Measurements from ENCODE around the gene RETREG1.
"Not testable (repeated sequence)": the region's sequence is repeated elsewhere in the genome, so short reads cannot be mapped to it uniquely, and the experiment has no call there.

Gene RETREG1

DNA sequence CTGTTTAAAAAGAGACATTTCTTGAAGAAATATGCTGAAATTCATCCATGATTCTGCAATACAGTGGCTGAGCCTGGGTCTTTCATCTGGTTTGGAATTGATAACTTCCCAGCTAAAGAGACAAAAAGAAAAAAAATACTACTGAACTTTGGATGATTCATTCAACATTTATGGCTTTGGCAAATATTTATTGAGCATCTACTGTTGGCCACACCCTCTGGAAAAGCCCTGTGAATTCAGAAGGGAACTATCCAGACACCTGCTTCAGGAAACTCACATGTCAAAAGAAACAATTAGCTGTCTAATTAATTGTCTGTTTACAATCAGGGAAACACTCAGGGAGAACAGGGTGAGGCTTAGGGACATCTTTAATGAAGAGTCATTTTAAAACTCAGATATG, 133.4 kb downstream of the RETREG1 start:
- DNase-seq = peak; percentile 96

DNA sequence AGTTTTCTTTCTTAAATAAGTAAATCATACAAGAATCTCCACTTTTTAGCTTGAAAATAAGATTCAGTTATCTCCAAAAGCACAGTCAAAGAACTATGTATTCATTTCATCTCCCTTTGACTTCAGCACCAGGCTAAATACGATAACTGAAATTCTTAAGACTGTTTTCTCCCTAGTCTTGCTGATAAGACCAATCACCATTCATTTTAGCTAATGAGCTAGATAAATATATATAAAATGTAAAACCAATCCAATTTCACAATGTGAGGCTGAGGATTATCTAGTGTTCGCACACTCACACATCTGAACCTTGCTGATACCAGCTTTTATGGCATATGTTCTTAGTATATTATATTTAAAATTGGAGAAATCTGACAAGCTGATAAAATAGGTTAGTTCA, 133.9 kb downstream of the RETREG1 start:
- no peak for DNase-seq

DNA sequence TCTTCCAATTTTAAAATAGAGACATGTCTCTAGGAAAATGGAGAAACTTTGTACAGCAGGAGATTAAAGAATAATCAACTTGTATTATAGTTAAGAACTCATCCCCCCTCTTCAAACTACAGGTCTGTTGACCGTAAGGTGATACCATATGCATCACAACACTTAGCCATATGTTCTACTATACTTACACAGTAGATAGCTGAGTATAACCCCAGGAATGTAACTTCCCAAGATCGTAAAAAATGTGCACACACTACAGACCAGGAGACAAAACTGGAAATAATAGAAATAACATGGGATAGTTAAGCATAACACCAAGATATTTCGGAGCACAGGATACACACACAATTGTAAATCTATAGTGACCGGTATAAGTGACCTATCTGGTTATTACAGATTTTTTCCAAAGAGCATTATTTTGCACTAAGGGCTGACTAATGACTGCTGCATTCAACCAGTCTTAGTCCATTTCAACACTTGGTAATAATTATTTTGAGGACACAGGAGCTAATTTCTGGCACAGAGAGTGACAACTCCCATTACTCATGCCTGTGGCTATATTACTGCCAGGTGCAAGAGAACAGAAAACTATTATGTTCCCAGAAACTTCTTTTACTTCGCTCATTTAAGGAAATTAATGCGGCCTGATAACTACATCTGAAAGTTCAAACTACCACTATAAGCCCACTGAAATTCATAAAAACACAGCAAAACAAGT, 135.8 kb downstream of the RETREG1 start:
- DNase-seq = peak; percentile 45

DNA sequence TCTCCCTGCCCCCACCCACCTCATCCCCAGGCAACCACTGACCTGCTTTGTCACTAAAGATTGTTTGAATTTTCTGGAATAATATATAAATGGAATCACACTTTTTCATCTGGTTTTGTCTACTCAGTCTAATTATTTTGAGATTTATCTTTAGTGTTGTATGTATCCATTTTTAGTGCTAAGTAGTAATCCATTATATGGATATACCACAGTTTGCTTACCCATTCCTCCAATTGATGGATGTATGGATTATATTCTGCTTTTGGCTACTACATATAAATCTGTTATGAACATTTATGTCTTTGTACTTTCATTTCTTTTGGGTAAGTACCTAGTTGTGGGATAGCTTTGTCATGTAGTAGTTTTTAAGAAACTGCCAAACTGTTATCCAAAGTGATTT, 136.7 kb downstream of the RETREG1 start:
- DNase-seq = no peak

DNA sequence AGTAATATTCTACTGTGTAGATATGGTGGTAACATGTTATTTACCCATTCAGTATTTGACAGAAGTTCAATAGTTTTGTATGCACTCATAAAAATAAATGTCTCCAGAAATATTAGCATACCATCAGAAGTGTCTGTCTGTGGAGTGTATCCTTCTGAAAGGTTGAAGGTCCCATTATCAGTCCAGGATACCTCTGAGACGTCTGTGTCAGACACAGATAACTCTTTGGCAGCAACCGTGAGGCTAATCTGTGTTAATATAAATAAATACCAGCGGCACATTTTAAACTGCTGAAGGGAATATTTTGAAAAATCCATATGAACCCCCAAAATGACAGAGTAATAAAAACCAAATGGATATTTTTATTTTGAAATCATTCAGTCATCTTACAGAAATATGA, 139.3 kb downstream of the RETREG1 start:
- DNase-seq = no peak

DNA sequence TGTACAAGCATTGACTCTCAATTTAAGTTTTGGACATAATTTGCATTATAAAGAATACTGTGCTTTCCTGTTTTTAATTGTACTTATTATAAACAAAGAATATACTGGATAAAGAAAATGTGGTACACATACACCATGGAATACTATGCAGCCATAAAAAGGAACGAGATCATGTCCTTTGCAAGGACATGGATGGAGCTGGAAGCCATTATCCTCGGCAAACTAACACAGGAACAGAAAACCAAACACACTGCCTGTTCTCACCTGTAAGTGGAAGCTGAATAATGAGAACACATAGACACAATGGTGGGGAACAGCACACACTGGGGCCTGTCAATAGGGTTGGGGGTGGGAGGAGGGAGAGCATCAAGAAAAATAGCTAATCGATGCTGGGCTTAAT, 140.4 kb downstream of the RETREG1 start:
- DNase-seq = not testable (repeated sequence)

DNA sequence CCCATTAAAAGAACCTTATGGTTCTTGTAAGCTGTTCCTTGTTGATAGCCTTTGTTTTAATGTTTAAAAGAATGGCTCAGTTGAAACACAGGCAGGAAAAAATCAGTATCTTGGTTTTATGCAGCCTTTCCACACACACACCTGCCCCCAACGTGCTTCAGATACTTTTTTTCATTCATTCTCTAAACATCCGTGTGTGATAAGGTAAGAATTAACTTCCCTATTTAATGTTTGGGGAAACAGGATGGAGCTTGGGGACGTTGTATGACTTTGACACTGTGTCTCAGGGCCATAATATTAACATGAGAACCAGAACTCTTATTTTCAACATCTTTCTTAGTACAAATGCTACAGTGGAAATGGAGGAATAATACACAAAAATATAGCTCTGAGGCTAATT, 145.4 kb downstream of the RETREG1 start:
- no peak for DNase-seq

DNA sequence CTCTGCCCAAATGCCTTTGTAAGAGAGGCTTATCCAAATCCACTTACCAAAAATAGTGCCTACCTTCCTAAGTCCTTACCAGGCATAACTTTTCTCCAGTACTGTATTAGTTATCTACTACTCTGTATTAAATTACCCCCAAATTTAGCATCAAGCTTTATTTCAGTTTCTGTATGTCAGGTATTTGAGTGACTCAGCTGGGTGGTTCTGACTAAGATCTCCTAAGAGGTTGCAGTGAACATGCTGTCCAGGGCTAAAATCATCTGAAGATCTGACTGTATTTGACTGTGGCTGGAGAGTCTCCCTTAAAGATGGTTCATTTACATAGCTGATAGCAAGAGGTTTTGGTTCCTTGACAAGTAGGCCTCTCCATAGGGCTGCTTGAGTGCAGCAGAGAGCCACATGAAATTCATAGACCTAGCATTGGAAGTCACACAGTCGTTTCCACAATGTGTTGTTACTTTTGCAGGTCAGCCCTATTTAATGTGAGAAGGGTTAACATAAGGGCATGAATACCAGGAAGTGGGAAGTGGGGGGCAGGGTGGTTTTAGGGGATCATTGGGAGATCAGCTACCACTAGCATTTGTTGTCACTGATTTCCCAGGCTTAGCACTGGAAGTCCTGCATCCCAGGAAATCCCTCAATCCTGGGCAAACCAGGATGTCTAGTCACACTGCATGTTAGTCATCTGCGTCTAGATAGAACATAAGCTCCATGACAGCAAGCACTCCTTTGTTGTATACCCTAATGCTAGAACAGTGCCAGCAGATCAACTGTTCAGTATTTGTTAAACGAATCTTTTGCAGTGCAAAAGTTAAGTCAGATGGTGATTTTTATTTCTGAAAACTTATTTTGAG, 149.2 kb downstream of the RETREG1 start:
- no peak for DNase-seq

DNA sequence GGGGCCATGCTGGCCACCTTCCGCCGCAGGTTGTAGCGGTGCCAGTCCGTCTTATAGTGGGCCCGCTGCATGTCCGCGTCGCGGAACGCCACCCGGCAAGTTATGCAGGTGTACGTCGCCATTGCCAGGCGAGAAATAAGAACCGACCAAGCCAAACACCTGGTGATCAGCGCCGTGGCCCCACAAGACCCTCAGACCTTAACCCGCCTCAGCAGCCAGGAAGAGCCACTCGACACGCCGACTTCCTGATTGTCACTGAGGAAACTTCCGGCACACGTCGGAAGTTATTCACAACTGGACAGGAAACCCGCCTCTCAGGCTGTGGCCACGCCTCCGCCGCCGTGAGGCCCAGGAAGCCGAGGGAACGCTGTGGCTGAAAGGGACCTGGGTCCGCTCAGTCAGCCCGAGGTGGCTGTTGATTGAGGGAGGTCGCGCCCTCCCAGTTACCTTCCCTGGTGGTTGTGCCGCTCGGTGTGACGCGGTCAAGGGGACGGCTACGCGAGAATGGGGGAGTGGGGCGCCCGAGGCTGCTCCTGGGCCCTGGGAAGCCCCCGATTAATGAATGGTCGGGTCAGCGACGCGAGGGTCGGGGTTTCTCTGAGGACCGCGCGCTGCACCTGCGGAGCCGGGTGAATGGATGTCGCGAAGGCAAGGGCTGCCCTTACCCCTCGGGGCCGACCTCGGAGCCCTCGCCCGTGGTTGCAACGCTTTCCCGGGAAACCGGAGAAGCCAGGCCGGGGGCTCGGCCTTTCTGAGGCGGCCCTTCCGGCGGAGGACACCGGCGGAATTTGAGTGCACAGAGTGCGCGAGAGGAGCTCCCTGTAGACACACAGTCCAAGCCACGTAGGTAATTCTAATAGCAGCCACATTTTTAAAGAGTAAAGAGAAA, 151.0 kb downstream of the RETREG1 start, which contains the start of gene ZNF622:
ZNF622 (minus strand) TSS at position 257 of the 889 bp plus-strand sequence; CDS start at position 122, 135 bp downstream.
- DNase-seq = peak; percentile 97

DNA sequence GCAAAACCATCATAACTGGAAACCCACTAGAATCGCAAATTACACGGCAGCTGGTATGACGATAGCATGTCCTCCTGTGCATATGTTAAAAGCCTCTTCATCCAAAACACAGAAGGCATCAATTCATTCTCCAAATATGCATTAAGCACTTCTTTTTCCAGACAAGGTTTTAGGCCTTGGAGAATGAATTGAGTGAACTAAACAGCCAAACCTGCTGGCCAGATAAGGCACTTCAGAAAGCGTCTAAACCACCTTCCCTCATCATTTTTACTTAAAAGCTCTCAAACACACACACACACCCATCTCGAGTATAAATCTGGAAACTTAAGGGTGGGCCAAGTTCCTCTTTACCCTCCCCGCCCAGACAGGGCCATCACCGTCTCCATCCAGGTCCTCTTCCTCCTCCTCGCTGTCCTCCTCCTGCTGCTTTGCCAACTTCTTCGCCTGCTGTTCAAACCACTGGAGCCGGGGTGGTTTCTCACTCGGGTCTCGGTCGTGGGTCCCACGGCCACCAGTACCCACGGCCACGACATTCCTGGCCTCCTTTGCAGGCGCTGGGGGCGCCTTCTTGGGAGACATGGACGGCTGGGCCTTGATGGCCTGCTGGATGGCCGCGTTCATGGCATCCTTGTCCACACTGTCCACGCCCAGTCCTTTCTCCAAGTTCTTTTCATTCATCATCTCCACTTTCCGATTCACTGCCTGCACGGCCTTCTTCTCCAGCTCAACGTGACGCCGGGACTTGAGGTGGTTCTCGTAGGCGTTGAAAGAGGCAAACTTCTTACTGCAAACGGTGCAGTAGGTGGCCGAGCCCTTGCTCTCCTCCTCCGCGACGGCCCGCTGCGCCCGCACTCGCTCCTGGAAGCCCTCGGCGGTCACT, 151.9 kb downstream of the RETREG1 start:
- DNase-seq = no peak

DNA sequence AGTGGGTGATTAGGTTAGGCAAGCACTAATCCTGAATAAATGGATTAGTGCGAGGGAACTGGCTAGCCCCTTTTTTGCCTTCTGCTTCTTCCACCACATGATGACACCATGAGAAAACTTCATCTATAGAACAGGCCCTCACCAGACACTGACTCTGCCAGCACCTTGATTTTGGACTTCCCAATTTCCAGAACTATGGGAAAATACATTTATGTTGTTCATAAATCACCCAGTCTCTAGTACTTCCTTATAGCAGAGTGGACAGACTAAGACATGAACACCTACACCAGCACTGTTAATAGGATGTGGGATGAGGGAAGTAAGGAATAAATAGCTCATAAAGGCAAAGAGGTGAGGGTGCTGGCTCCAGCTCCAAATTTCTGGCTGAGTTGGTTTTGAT, 152.6 kb downstream of the RETREG1 start:
- DNase-seq = no peak

DNA sequence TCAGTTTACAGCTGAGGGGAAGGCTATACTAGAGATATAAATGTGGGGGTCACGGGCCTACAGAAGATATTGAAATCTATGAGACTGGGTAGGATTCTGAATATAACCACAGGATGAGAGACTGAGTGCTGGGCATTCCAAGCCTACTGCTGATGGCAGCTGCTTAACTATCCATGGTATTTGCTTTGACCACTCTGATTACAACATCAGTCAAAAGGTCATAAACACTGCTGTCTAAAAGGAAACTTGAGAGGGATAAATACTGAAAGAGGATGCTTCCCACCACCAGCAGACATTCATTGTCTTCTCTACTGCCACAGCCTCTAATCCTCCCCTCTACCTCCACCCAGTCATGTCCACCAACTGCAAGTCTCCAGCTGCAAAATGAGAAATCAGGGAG, 155.0 kb downstream of the RETREG1 start:
- DNase-seq = peak; percentile 16

DNA sequence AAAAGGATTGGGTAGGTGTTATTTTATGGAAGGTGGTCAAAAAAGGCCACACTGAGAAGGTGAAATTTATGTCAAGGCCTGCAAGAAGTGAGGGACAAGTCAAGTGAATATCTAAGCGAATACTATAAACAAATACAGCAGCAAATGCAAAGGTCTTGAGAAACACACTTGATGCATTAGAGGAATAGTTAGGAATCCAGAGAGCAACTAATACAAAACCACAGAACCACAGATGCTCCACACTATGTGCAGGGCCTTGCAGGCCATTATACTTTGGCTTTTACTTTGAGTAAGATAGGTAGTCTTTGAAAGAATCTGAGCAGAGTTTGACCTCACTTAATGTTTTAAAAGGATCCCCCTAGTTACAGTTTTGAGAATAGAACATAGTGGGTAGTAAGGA, 155.8 kb downstream of the RETREG1 start:
- no peak for DNase-seq

DNA sequence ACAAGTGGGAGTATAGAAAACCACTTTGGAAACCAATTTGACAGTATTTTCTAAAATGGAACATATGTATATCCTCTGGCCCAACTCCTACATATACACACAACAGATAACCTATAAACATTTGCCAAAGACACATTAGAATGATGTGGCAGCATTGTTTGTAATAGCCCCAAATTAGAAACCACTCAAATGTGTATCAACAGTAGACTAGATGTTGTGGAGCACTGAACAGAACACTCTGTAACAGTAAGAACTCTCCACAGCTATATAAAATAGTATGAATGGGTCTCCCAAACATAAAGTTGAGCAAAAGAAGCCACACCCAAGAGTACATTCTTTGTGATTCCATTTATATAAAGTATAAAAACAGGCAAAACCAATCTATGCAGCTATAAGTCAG, 157.3 kb downstream of the RETREG1 start:
- no peak for DNase-seq

DNA sequence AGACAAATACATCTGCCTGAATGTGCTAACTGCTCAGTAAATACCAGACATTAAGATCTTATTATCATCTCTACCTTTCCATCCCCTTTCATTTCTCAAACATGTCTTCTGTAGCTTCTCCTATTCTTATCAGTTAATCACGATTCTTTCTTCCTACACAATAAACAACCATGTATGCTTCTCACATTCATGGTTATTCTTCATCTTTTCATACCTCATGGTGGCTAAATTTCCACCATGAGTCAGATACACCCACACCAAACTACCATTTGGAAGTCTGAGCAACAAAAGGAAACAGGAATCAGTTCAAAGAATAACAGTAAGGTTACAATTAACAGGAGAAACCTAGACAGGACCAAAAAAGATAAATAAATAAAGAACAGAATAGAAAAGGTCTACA, 158.9 kb downstream of the RETREG1 start:
- no peak for DNase-seq

DNA sequence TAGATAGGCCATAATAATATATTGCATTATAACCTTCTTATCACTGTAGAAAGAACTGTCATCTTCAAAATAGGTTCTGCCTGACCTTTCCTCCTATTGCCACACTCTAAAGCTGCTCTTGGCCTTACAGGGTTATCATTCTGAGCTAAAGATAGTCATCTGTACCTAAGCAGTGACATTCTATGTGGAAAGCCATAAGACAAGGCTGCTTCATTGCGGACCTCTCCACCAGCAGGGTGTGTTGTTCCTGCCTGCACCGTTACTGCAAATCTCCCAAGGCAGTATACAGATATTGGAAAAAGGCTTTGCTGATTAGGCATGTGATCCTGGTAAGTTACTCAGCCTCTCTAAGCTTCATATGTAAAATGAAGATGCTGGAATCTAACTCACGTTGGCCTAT, 159.3 kb downstream of the RETREG1 start:
- DNase-seq = no peak

DNA sequence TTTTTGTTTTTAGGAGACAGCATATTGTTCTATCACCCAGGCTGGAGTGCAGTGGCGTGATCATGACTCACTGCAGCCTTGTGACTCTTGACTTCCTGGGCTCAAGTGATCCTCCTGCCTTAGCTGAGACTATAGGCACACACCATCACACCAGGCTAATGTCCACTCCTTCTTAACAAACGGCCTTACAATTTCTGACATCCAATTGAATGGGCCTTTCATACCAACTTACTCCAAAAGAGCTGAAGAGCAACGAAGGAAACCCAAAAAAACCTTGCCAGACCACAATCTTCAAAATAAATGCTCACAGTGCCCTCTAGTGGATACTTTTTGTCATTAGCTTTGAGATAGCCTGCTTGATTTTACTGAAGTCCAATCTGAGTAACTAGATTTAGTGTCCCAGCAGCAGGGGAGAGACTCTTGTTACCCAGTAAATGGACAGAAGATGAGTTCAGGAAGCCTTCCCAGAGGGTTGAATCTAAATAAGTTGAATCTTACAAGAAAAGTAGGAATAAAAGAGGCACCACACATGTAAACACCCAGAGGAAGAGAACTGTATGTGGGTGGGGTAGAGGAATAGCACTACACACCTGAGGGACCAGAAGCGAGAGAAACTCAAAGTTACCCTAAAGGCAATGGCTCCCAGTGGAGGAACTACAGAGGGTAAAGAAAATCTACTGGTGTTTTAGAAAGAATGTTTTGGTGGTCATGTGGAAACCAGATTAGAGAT, 160.5 kb downstream of the RETREG1 start:
- peak; percentile 77 for DNase-seq

DNA sequence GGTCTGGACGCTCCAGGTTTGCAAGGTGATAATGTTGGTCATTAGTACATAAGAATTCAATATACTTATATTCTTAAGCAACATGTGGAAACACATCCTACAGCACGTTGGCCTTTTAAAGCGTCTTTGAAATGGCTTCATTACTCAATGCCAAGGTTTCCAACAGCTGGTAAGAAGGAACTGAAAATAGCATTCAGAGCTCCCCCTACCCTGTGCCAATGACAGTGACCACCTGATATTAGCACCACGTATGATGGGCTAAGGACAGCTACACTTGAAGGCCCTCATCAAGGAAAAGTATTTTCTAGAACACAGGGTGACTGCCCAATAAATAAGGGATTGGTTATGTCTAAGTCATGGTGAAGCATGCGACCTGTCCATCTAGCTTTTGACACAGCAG, 161.1 kb downstream of the RETREG1 start:
- DNase-seq = no peak

DNA sequence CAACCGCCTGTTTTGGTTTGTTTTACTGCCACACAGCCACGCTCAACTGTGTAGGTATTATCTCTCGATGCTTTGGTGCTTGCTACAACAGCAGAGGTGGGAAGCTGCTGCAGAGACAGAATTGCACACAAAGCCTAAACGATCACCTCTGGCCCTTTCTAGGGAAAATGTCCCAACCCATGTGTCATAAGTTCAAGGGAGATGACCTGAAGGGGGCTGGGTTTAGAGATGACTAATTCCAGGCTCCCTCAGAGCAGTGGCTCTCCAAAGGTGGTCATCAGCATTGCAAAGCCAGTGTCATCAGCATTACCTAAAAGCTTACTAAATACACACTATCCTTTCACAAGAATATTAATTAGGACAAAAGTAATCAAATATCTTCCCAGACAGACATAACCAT, 162.1 kb downstream of the RETREG1 start:
- DNase-seq = no peak

DNA sequence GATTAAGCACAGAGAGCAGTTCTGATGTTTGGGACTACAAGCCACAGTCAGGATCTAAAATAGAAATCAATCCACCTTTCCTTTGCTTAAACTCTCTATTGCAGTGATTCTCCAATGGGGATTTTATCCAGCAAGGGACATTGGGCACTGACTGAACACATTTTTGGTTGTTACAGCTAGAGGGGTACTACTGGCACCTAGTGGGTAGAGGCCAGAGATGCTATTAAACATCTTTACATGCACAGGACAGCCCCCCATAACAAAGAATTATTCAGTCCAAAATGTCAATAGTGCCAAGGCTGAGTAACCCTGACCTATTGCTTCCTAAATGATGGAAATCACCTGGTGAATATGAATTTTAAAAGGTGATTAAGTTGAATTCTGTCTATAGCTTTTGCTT, 163.2 kb downstream of the RETREG1 start:
- DNase-seq = peak; percentile 30

DNA sequence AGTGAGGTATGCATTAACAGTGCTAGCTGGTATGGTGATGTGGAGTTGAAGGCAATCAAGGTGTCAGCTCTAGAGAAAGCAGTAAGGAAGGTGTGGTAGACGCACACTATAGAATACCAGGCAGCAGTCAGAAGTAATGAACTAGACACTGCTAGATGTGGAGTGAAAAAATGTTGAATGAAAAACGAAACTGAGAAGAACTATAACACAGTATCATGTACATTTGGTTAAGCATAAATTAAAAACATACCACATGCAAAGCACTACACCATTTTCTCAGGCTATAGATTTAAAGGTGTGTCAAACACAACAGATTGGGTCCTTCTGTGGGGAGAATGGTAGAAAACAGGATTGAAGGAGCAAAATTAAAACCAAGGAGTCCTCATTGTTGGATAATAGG, 166.6 kb downstream of the RETREG1 start:
- no peak for DNase-seq

DNA sequence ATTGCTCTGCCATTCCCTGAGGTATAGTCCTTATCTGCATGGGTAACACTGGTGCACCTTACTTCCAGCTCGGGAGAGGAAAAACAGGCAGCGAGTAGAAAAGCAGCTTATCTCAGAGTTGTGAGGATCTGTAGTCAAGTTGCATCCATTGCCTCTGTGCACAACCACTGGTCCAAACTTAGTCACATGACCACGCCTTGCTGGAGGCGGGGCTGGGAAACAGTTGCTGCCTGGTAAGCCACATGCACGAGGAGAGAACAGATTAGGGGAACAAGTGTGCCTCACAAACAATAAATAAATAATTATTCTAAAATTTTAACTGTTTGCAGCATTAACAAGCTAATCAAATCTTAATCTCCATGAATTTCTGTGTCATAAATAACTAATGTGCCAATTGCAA, 169.8 kb downstream of the RETREG1 start:
- DNase-seq = no peak
